ENCODE measurements around the gene MARK2.

GRCh38 chr11:63877658-63878241 lies 38.8 kb downstream of the MARK2 start:
- TF ChIP-seq CSDC2 (CRISPR knock-in tag; IDR thresholded peaks at IDR 0.05) (no peak), ZC3H10 (CRISPR knock-in tag; IDR thresholded peaks at IDR 0.05) (no peak), BACH2 (CRISPR knock-in tag; IDR thresholded peaks at IDR 0.05; ENCODE audit: borderline replicate concordance) (no peak), ISL1 (CRISPR knock-in tag; IDR thresholded peaks at IDR 0.05) (no peak), ARNTL (CRISPR knock-in tag; IDR thresholded peaks at IDR 0.05; ENCODE audit: borderline replicate concordance, low read depth) (no peak), ZFP30 (CRISPR knock-in tag; IDR thresholded peaks at IDR 0.05) (no peak), CREB5 (CRISPR knock-in tag; IDR thresholded peaks at IDR 0.05; ENCODE audit: low read depth) (no peak), ZFP3 (CRISPR knock-in tag; IDR thresholded peaks at IDR 0.05) (no peak), PATZ1 (CRISPR knock-in tag; IDR thresholded peaks at IDR 0.05; ENCODE audit: borderline replicate concordance) (no peak), TOX (CRISPR knock-in tag; IDR thresholded peaks at IDR 0.05; ENCODE audit: borderline replicate concordance) (no peak)
